Endothelial cell of umbilical vein (primary cell): Measurements from ENCODE around the gene WDFY2. TPM values are rescaled to one million over a fixed set of nuclear protein-coding genes. Genes with fewer than 3 reads are reported as not detected.

Source experiments
- BruUV-seq: library from RNA; stranded (reverse); fragments of 400-500 nt; replicated peaks from 2 replicates; lab custom pipeline; 2021; lab: Mats Ljungman, UMichigan
- CTCF ChIA-PET: fragments of 300-600, 350-600 bp; sonication (Branson Sonifier 250); formaldehyde crosslinking; loops from one replicate; lab custom pipeline; 2021; ENCODE audit warnings: antibody characterized with exemption, inconsistent platforms; lab: Charles Lee
- POLR2A ChIA-PET: fragments of 300-600, 350-600 bp; sonication (Branson Sonifier 250); formaldehyde crosslinking; loops from one replicate; lab custom pipeline; 2021; ENCODE audit warnings: antibody characterized with exemption, inconsistent platforms; lab: Charles Lee
- DNase-seq: peaks from one replicate; pipeline ENCODE4 v3.0.0-alpha.2; 2011; ENCODE audit warnings: low read depth, low spot score
- FAIRE-seq: peaks from 2 replicates; lab custom pipeline; 2011; peaks lifted over from hg19 to GRCh38; lab: Jason Lieb, UNC
- H2AFZ ChIP-seq: 2 replicates; pipeline ENCODE4 v1.6.0; 2012; ENCODE audit warnings: low read depth, low read length, control low read depth, inconsistent platforms
- H3K27ac ChIP-seq: 2 replicates; pipeline ENCODE4 v1.5.1; 2011; ENCODE audit warnings: low read depth, mild to moderate bottlenecking, control low read depth, low read length, moderate library complexity; ENCODE audit not compliant: insufficient read depth
- H3K27me3 ChIP-seq, 2 experiments: 2 replicates each; pipeline versions ENCODE4 v1.6.0 to v1.6.1; 2011; ENCODE audit warnings: low read length in 2 of 2, mixed read lengths in 1 of 2; ENCODE audit not compliant: control insufficient read depth in 2 of 2, insufficient read depth in 2 of 2
- H3K36me3 ChIP-seq, 2 experiments: 2 replicates in 1 of 2; 3 replicates in 1 of 2; pipeline ENCODE4 v1.5.1; 2011; ENCODE audit warnings: low read length in 2 of 2, mild to moderate bottlenecking in 1 of 2, moderate library complexity in 1 of 2; ENCODE audit not compliant: control insufficient read depth in 2 of 2, insufficient read depth in 2 of 2; ENCODE audit errors: extremely low read depth in 1 of 2
- H3K4me1 ChIP-seq: 3 replicates; pipeline ENCODE4 v1.5.1; 2011; ENCODE audit warnings: mild to moderate bottlenecking, low read length; ENCODE audit not compliant: control insufficient read depth, insufficient read depth; ENCODE audit errors: extremely low read depth
- H3K4me2 ChIP-seq: 2 replicates; pipeline ENCODE4 v1.6.1; 2011; ENCODE audit warnings: low read length, control low read depth, mixed read lengths; ENCODE audit not compliant: insufficient read depth
- H3K4me3 ChIP-seq, 3 experiments: fragments of 200-600 bp in 1 of 3; sonication (generic), shearing (Covaris generic) in 1 of 3; replicated peaks in 1 of 3; 2 replicates each; pipeline ENCODE4 v1.5.1; 2011 to 2016; ENCODE audit warnings: control low read depth in 3 of 3, low read length in 3 of 3, mild to moderate bottlenecking in 2 of 3, inconsistent platforms in 1 of 3, low read depth in 1 of 3, moderate library complexity in 1 of 3; ENCODE audit not compliant: insufficient read depth in 1 of 3
- H3K79me2 ChIP-seq: 2 replicates; pipeline ENCODE4 v1.6.0; 2012; ENCODE audit warnings: low read length, inconsistent platforms; ENCODE audit not compliant: control insufficient read depth, insufficient read depth
- H3K9ac ChIP-seq: replicated peaks from 2 replicates; pipeline ENCODE3; 2011; ENCODE audit warnings: low read length, control low read depth; ENCODE audit not compliant: insufficient read depth; ENCODE audit errors: extremely low read depth
- H3K9me1 ChIP-seq: replicated peaks from 3 replicates; pipeline ENCODE4 v1.6.0; 2011; ENCODE audit warnings: mild to moderate bottlenecking, low read length; ENCODE audit not compliant: control insufficient read depth, insufficient read depth; ENCODE audit errors: extremely low read depth
- H3K9me3 ChIP-seq: replicated peaks from 2 replicates; pipeline ENCODE4 v1.5.1; 2012; ENCODE audit warnings: low read length, inconsistent platforms; ENCODE audit not compliant: control insufficient read depth, insufficient read depth
- H4K20me1 ChIP-seq: replicated peaks from 2 replicates; pipeline ENCODE3; 2011; ENCODE audit warnings: mild to moderate bottlenecking, low read length; ENCODE audit not compliant: control insufficient read depth, insufficient read depth; ENCODE audit errors: extremely low read depth
- EZH2 ChIP-seq: IDR thresholded peaks from 2 replicates; pipeline ENCODE4 v1.6.1; 2012; ENCODE audit warnings: borderline replicate concordance, low read depth, mild to moderate bottlenecking, moderate library complexity, low read length, inconsistent platforms; ENCODE audit not compliant: severe bottlenecking
- FOS ChIP-seq: IDR thresholded peaks from 2 replicates; pipeline ENCODE4 v1.6.1; 2011; ENCODE audit warnings: mild to moderate bottlenecking, low read length, moderate library complexity, borderline replicate concordance; ENCODE audit not compliant: insufficient read depth
- GATA2 ChIP-seq: IDR thresholded peaks from 2 replicates; pipeline ENCODE4 v1.7.0; 2011; ENCODE audit warnings: low read depth, mild to moderate bottlenecking, moderate library complexity, mixed read lengths, low read length; ENCODE audit not compliant: insufficient read length, insufficient read depth
- JUN ChIP-seq: IDR thresholded peaks from 2 replicates; pipeline ENCODE4 v1.6.1; 2011; ENCODE audit warnings: borderline replicate concordance, low read depth; ENCODE audit not compliant: insufficient read length, insufficient read depth
- MYC ChIP-seq: IDR thresholded peaks from one replicate; pipeline ENCODE4 v1.6.1; 2011; ENCODE audit warnings: mild to moderate bottlenecking, low read depth, low read length
- POLR2AphosphoS5 ChIP-seq: IDR thresholded peaks from 2 replicates; pipeline ENCODE4 v1.6.1; 2012; ENCODE audit warnings: low read depth, mild to moderate bottlenecking, control low read depth, low read length, moderate library complexity; ENCODE audit not compliant: insufficient read depth
- dilution Hi-C: fragments of 300-500 bp; cut with MboI; formaldehyde crosslinking; loops from one replicate; pipeline ENCODE4 v1.15.0; 2019; ENCODE audit warnings: low sequenced_read_pairs; ENCODE audit not compliant: extremely low pct_ligation_motif_present
- intact Hi-C: fragments of 100-400 bp; cut with micrococcal nuclease; formaldehyde crosslinking; loops from one replicate; pipeline ENCODE4 v1.10.0; 2022
- polyA plus RNA-seq, 4 experiments: library from polyadenylated mRNA; depleted of rRNA in 3 of 4; stranded (reverse) in 3 of 4; unstranded in 1 of 4; fragments of >200 nt; gene quantifications; 2 replicates each; pipeline versions ENCODE4 v1.2.1 to v1.2.3, GENCODE V29; 2011 to 2012; ENCODE audit warnings: missing spikeins in 1 of 4
- total RNA-seq: library from RNA; stranded (reverse); gene quantifications from 2 replicates; pipeline ENCODE4 v1.2.3, GENCODE V29; 2021
- TF ChIP-seq, protein P1 (sequence below), 2 donors: IDR thresholded peaks; 1 replicate in 1 of 2; 2 replicates in 1 of 2; pipeline ENCODE4 v1.5.1; 2011; ENCODE audit warnings: low read length in 2 of 2, mild to moderate bottlenecking in 2 of 2, moderate library complexity in 2 of 2, control low read depth in 1 of 2, inconsistent platforms in 1 of 2, low read depth in 1 of 2; ENCODE audit not compliant: insufficient read depth in 1 of 2; ENCODE audit errors: extremely low read depth in 1 of 2
- TF ChIP-seq, protein P2 (sequence below): IDR thresholded peaks from 2 replicates; pipeline ENCODE4 v1.6.1; 2011; ENCODE audit not compliant: insufficient read depth, insufficient read length

Gene WDFY2
- total and polyA plus RNA-seq, 2 donors (not counting 3 experiments of a cell fraction or from before 2014, with no cell fraction given), result 2.1 to 5.5 TPM

DNA sequence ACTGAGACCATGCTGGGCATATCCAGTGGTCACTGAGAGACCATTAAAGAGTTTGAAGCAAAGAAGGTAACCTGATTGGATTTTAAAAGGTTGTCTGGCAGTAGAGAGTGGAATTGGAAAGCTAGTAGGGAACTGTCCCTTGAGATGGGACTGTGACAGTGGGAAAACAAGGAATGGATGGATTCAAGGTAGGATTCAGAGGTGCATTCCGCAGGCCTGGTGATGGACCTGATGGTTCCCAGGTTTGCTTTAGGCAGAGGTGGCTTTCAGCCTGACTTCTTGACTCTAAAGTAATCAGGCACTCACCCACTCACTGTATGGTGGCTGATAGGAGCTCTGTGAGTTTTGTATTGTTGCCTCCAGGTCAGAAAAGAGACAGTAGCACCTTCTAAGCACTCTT is 146.7 kb downstream of the WDFY2 start:
- Histone ChIP-seq H3K9me1 (no peaks in the 10 kb centered on the region), H3K27ac (no peak overlapping the region), H3K36me3 (no peaks in the 10 kb centered on the region), H3K27me3 (no peaks in the 10 kb centered on the region), H3K4me1 (peaks cover 14% of the 10 kb centered on the region), H3K79me2 (no peaks in the 10 kb centered on the region), H3K4me3 (no peak overlapping the region), H3K9ac (no peak overlapping the region), H4K20me1 (no peaks in the 10 kb centered on the region), H3K4me2 (no peak overlapping the region), H3K9me3 (no peaks in the 10 kb centered on the region), H2AFZ (no peak overlapping the region)
- ChIA-PET POLR2A (no interaction called here), CTCF (interaction anchor here (0.7 to 3.1 kb wide), 8 partner anchors 11 to 605 kb away, joined by 3 to 11 read pairs (median 4); no protein-coding TSS in a partner anchor)
- FAIRE-seq, result no peak
- DNase-seq, result no peak
- no TSS peak for BruUV-seq
- TF ChIP-seq EZH2, result no peak
- no peak for TF ChIP-seq FOS
- TF ChIP-seq, protein P1, sequence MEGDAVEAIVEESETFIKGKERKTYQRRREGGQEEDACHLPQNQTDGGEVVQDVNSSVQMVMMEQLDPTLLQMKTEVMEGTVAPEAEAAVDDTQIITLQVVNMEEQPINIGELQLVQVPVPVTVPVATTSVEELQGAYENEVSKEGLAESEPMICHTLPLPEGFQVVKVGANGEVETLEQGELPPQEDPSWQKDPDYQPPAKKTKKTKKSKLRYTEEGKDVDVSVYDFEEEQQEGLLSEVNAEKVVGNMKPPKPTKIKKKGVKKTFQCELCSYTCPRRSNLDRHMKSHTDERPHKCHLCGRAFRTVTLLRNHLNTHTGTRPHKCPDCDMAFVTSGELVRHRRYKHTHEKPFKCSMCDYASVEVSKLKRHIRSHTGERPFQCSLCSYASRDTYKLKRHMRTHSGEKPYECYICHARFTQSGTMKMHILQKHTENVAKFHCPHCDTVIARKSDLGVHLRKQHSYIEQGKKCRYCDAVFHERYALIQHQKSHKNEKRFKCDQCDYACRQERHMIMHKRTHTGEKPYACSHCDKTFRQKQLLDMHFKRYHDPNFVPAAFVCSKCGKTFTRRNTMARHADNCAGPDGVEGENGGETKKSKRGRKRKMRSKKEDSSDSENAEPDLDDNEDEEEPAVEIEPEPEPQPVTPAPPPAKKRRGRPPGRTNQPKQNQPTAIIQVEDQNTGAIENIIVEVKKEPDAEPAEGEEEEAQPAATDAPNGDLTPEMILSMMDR (IDR thresholded peaks at IDR 0.05; ENCODE audit: extremely low read depth in 1 of 2, insufficient read depth in 1 of 2, low read depth in 1 of 2, low read length in 2 of 2), result no peak
- no peak for TF ChIP-seq MYC
- TF ChIP-seq, protein P2, sequence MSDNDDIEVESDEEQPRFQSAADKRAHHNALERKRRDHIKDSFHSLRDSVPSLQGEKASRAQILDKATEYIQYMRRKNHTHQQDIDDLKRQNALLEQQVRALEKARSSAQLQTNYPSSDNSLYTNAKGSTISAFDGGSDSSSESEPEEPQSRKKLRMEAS, result no peak
- no peak for TF ChIP-seq GATA2
- TF ChIP-seq POLR2AphosphoS5, result no peak
- TF ChIP-seq JUN, result no peak
- intact Hi-C loops, result no loop called here
- dilution Hi-C loops, result no loop called here
